A549 (cell line): ENCODE results near the gene AMPD3.

Source experiments
- CHD2 ChIP-seq: fragments of 150-350 bp; IDR thresholded peaks from 2 replicates; pipeline ENCODE4 v1.6.1; 2014; ENCODE audit warnings: low read length; ENCODE audit not compliant: partially characterized antibody
- JUN ChIP-seq, 2 experiments: fragments of >200 bp; sonication (Bioruptor Twin); formaldehyde crosslinking; IDR thresholded peaks; 2 replicates in 1 of 2; 3 replicates in 1 of 2; pipeline ENCODE4 v1.6.1; 2016 to 2017
- MAZ ChIP-seq: fragments of 150-350 bp; IDR thresholded peaks from 2 replicates; pipeline ENCODE4 v1.6.1; 2014; ENCODE audit warnings: antibody characterized with exemption, low read depth, low read length, borderline replicate concordance
- NFE2L2 ChIP-seq: fragments of 150-350 bp; conservative IDR thresholded peaks from 2 replicates; pipeline ENCODE4 v1.6.1; 2014; ENCODE audit warnings: low read length
- PHF8 ChIP-seq: fragments of 200-600 bp; sonication (generic); IDR thresholded peaks from 2 replicates; pipeline ENCODE4 v1.6.1; 2016; ENCODE audit warnings: low read depth, mild to moderate bottlenecking, antibody characterized with exemption, moderate library complexity, borderline replicate concordance
- POLR2A ChIP-seq: IDR thresholded peaks from 2 replicates; pipeline ENCODE4 v1.6.1; 2012; ENCODE audit warnings: mild to moderate bottlenecking, low read length
- POLR2AphosphoS2 ChIP-seq: conservative IDR thresholded peaks from 2 replicates; pipeline ENCODE4 v1.6.1; 2012; ENCODE audit warnings: low read length, improper control_type of control experiment, inconsistent platforms
- RAD21 ChIP-seq, 2 experiments: fragments of >200 bp in 1 of 2; sonication (Bioruptor Twin) in 1 of 2; formaldehyde crosslinking in 1 of 2; IDR thresholded peaks in 1 of 2; conservative IDR thresholded peaks in 1 of 2; 2 replicates in 1 of 2; 3 replicates in 1 of 2; pipeline ENCODE4 v1.6.1; 2012 to 2018; ENCODE audit warnings: inconsistent platforms in 1 of 2
- RNF2 ChIP-seq: fragments of 200-600 bp; sonication (generic); IDR thresholded peaks from 2 replicates; pipeline ENCODE4 v1.6.1; 2016; ENCODE audit warnings: low read depth, mild to moderate bottlenecking, antibody characterized with exemption, moderate library complexity, borderline replicate concordance
- TF ChIP-seq, protein P1 (sequence below): fragments of 250-450 bp; sonication (Bioruptor Pico); IDR thresholded peaks from 2 replicates; pipeline ENCODE4 v1.5.0; 2021; ENCODE audit warnings: mild to moderate bottlenecking, moderate library complexity, borderline replicate concordance
- TF ChIP-seq, protein P2 (sequence below): fragments of >200 bp; sonication (Bioruptor Twin); formaldehyde crosslinking; IDR thresholded peaks from 3 replicates; pipeline ENCODE4 v1.5.1; 2016
- TF ChIP-seq, protein P3 (sequence below): IDR thresholded peaks from 2 replicates; pipeline ENCODE4 v1.6.1; 2012

DNA sequence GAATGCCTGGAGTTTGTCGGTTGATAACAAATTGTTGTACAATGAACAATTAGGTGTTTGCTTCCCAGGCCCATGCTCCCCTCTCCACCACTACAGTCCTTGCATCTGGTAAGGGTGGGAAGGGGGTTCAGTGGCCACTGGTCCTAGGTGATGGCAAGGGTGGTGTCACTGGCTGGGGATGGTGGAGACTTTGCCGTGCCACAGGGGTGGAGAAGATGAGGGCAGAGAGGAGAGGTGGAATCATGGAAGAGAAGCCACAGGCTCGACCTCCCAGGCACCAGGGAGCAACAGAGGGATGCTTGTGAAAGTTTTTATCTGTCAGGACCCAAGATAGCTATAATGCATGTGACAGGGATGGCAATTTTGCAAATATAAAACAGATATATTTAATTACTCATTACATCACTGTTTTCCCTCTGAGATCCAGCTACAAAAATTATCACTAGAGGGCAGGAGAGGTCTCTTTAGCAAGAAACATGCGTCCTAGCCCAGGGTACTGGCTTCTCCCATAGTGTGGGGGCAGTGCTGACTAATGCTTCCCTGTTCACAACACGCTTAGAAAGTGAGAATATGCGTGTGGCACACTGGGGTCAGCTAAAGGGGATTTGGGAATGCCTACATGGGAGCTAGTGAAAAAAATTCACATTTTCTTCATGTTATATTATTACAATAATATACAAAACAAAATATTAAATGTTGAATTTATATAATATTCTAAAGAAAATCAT, 49.0 kb upstream of the AMPD3 start:
- TF ChIP-seq, protein P1, sequence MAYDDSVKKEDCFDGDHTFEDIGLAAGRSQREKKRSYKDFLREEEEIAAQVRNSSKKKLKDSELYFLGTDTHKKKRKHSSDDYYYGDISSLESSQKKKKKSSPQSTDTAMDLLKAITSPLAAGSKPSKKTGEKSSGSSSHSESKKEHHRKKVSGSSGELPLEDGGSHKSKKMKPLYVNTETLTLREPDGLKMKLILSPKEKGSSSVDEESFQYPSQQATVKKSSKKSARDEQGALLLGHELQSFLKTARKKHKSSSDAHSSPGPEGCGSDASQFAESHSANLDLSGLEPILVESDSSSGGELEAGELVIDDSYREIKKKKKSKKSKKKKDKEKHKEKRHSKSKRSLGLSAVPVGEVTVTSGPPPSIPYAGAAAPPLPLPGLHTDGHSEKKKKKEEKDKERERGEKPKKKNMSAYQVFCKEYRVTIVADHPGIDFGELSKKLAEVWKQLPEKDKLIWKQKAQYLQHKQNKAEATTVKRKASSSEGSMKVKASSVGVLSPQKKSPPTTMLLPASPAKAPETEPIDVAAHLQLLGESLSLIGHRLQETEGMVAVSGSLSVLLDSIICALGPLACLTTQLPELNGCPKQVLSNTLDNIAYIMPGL: no peak
- TF ChIP-seq, protein P2, sequence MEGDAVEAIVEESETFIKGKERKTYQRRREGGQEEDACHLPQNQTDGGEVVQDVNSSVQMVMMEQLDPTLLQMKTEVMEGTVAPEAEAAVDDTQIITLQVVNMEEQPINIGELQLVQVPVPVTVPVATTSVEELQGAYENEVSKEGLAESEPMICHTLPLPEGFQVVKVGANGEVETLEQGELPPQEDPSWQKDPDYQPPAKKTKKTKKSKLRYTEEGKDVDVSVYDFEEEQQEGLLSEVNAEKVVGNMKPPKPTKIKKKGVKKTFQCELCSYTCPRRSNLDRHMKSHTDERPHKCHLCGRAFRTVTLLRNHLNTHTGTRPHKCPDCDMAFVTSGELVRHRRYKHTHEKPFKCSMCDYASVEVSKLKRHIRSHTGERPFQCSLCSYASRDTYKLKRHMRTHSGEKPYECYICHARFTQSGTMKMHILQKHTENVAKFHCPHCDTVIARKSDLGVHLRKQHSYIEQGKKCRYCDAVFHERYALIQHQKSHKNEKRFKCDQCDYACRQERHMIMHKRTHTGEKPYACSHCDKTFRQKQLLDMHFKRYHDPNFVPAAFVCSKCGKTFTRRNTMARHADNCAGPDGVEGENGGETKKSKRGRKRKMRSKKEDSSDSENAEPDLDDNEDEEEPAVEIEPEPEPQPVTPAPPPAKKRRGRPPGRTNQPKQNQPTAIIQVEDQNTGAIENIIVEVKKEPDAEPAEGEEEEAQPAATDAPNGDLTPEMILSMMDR: peak; percentile 87
- TF ChIP-seq POLR2A (no peak), NFE2L2 (no peak), JUN (IDR thresholded peaks at IDR 0.05) (no peak), PHF8 (no peak), RNF2 (no peak), RAD21 (conservative IDR thresholded peaks at IDR 0.05 in 1 of 2, IDR thresholded peaks at IDR 0.05 in 1 of 2) (peak; percentile 92 to 94), CHD2 (no peak), MAZ (no peak), POLR2AphosphoS2 (no peak)
- TF ChIP-seq, protein P3, sequence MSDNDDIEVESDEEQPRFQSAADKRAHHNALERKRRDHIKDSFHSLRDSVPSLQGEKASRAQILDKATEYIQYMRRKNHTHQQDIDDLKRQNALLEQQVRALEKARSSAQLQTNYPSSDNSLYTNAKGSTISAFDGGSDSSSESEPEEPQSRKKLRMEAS: peak; percentile 78
